NB4 (cell line): ENCODE data around the gene KRTAP4-1.

Experiments
- MYC ChIP-seq: IDR thresholded peaks from 2 replicates; pipeline ENCODE4 v1.6.1; 2011; ENCODE audit warnings: low read depth, low read length
- POLR2A ChIP-seq: IDR thresholded peaks from 2 replicates; pipeline ENCODE4 v1.6.1; 2011; ENCODE audit warnings: mild to moderate bottlenecking; ENCODE audit not compliant: insufficient read length; ENCODE audit errors: extremely low read depth
- TF ChIP-seq, protein P1 (sequence below): IDR thresholded peaks from one replicate; pipeline ENCODE4 v1.5.1; 2012; ENCODE audit warnings: low read depth, low read length

DNA sequence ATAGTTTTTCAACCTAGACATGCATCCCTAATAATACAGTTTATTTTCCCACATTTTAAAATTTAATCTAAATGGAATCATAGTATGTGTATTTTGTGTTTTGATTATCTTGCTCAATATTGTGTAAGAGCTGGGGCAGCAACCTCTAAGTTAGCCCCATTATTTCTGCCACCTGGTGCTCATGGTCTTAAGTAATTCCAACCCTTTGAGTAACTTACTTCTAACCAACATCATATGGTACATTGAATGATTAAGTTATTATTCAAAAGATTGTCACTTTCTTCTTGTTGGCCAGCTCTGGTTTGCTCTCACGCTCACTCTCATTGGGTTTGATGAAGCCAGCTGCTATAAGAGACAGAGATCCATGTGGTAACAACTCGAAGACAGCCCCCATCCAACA lies 12.8 kb downstream of the KRTAP4-1 start:
- TF ChIP-seq, protein P1, sequence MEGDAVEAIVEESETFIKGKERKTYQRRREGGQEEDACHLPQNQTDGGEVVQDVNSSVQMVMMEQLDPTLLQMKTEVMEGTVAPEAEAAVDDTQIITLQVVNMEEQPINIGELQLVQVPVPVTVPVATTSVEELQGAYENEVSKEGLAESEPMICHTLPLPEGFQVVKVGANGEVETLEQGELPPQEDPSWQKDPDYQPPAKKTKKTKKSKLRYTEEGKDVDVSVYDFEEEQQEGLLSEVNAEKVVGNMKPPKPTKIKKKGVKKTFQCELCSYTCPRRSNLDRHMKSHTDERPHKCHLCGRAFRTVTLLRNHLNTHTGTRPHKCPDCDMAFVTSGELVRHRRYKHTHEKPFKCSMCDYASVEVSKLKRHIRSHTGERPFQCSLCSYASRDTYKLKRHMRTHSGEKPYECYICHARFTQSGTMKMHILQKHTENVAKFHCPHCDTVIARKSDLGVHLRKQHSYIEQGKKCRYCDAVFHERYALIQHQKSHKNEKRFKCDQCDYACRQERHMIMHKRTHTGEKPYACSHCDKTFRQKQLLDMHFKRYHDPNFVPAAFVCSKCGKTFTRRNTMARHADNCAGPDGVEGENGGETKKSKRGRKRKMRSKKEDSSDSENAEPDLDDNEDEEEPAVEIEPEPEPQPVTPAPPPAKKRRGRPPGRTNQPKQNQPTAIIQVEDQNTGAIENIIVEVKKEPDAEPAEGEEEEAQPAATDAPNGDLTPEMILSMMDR = no peak
- TF ChIP-seq POLR2A (no peak), MYC (no peak)
